Measurements from ENCODE around the gene CABCOCO1.

Gene CABCOCO1

GRCh38 chr10:61812920-61813319 lies 150.2 kb downstream of the CABCOCO1 start:
- DNase-seq (ENCODE audit: low read depth, low spot score) = no peak

DNA sequence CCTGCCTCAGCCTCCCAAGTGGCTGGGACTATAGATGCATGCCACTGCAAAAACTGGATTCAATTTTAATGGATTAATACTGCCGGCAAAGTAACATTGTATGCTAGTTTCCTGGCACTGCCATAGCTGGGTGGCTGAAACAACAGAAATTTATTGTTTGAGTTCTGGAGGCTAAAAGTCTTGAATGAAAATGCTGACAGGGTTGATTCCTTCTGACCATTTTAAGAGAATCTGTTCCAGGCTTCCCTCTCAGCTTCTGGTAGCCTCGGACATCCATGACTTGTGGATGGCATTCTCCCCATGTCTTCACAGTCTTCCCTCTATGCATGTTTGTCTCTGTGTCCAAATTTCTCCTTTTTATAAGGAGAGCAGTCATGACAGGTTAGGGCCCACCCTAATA lies 151.4 kb downstream of the CABCOCO1 start:
- DNase-seq (ENCODE audit: low read depth, low spot score) = no peak

DNA sequence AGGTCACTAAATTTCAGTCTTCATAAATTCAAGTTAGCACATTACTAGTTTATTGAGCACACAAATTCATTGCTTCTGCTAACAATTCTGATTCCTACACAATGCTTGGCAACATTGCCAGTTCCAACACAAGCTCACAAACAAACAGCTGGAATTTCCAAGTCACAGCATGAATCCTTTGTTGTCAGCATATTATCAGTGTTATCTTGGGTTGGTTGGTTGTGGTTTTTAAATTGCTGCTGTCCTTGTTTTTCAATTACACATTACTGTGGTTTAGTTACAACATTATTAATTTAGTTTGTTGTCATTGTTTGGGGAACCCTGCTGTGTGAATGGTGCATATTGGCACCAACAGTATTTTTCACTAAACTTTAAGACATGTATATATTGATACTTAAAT lies 152.8 kb downstream of the CABCOCO1 start:
- DNase-seq (ENCODE audit: low read depth, low spot score) = no peak
